ENCODE results near the gene LTV1. TPM values are rescaled to one million over a fixed set of nuclear protein-coding genes. Genes with fewer than 3 reads are reported as not detected.

Gene LTV1
- total and polyA plus RNA-seq, 2 experiments from 2014 or later, result 22.7 to 29.1 TPM

GRCh38 chr6:143885116-143885515 lies 42.0 kb downstream of the LTV1 start:
- H2AFZ ChIP-seq, result no peak overlapping the region
- no peaks in the 10 kb centered on the region for H3K4me1 ChIP-seq (ENCODE audit: insufficient read depth)
- no peaks in the 10 kb centered on the region for H3K36me3 ChIP-seq (replicated peaks; ENCODE audit: insufficient read depth, low read depth)
- H3K4me3 ChIP-seq, result no peak overlapping the region
- H3K27ac ChIP-seq, result no peak overlapping the region
- no peaks in the 10 kb centered on the region for H3K27me3 ChIP-seq
- TF ChIP-seq EZH2phosphoT487 (IDR thresholded peaks at IDR 0.05; ENCODE audit: low read depth, severe bottlenecking, unreplicated experiment) (no peak), EZH2 (IDR thresholded peaks at IDR 0.05; ENCODE audit: borderline replicate concordance) (no peak), CTCF (IDR thresholded peaks at IDR 0.05; ENCODE audit: poor library complexity) (no peak)
- H3K9me3 ChIP-seq (ENCODE audit: low read depth), result no peaks in the 10 kb centered on the region
- no peak for DNase-seq (ENCODE audit: low spot score)
- no peaks in the 10 kb centered on the region for H3K9me2 ChIP-seq (replicated peaks; ENCODE audit: insufficient read depth)
- WGBS (ENCODE audit: low lambda C conversion rate, missing lambda C conversion rate), result 90% methylated on average over 1 of the region's 1 CpG
- H3K4me2 ChIP-seq, result no peak overlapping the region
- no peaks in the 10 kb centered on the region for H3K79me2 ChIP-seq
- H4K20me1 ChIP-seq (ENCODE audit: insufficient read depth, poor library complexity, severe bottlenecking), result no peaks in the 10 kb centered on the region

GRCh38 chr6:143894655-143895054 lies 51.5 kb downstream of the LTV1 start:
- H3K4me3 ChIP-seq, result no peak overlapping the region
- TF ChIP-seq EZH2 (IDR thresholded peaks at IDR 0.05; ENCODE audit: borderline replicate concordance) (no peak), EZH2phosphoT487 (IDR thresholded peaks at IDR 0.05; ENCODE audit: low read depth, severe bottlenecking, unreplicated experiment) (no peak), CTCF (IDR thresholded peaks at IDR 0.05; ENCODE audit: poor library complexity) (no peak)
- no peaks in the 10 kb centered on the region for H3K36me3 ChIP-seq (replicated peaks; ENCODE audit: insufficient read depth, low read depth)
- H3K4me2 ChIP-seq, result no peak overlapping the region
- no peaks in the 10 kb centered on the region for H4K20me1 ChIP-seq (ENCODE audit: insufficient read depth, poor library complexity, severe bottlenecking)
- H3K9me3 ChIP-seq (ENCODE audit: low read depth), result no peaks in the 10 kb centered on the region
- no peaks in the 10 kb centered on the region for H3K79me2 ChIP-seq
- no peaks in the 10 kb centered on the region for H3K27me3 ChIP-seq
- WGBS (ENCODE audit: low lambda C conversion rate, missing lambda C conversion rate), result 100% methylated on average over 1 of the region's 1 CpG
- no peaks in the 10 kb centered on the region for H3K4me1 ChIP-seq (ENCODE audit: insufficient read depth)
- H3K27ac ChIP-seq, result no peak overlapping the region
- no peak overlapping the region for H2AFZ ChIP-seq
- DNase-seq (ENCODE audit: low spot score), result no peak
- no peaks in the 10 kb centered on the region for H3K9me2 ChIP-seq (replicated peaks; ENCODE audit: insufficient read depth)

GRCh38 chr6:143896126-143896860 lies 53.2 kb downstream of the LTV1 start:
- H4K20me1 ChIP-seq (ENCODE audit: insufficient read depth, poor library complexity, severe bottlenecking), result no peaks in the 10 kb centered on the region
- no peak for TF ChIP-seq EZH2 (IDR thresholded peaks at IDR 0.05; ENCODE audit: borderline replicate concordance)
- TF ChIP-seq EZH2phosphoT487 (IDR thresholded peaks at IDR 0.05; ENCODE audit: low read depth, severe bottlenecking, unreplicated experiment), result no peak
- no peak for TF ChIP-seq CTCF (IDR thresholded peaks at IDR 0.05; ENCODE audit: poor library complexity)
- 81% methylated on average over 3 of the region's 3 CpGs for WGBS (ENCODE audit: low lambda C conversion rate, missing lambda C conversion rate)
- H3K27me3 ChIP-seq, result no peaks in the 10 kb centered on the region
- H3K9me2 ChIP-seq (replicated peaks; ENCODE audit: insufficient read depth), result no peaks in the 10 kb centered on the region
- no peaks in the 10 kb centered on the region for H3K4me1 ChIP-seq (ENCODE audit: insufficient read depth)
- peak; percentile 25 for DNase-seq (ENCODE audit: low spot score)
- H2AFZ ChIP-seq, result no peak overlapping the region
- H3K36me3 ChIP-seq (replicated peaks; ENCODE audit: insufficient read depth, low read depth), result no peaks in the 10 kb centered on the region
- H3K4me3 ChIP-seq, result no peak overlapping the region
- no peaks in the 10 kb centered on the region for H3K9me3 ChIP-seq (ENCODE audit: low read depth)
- H3K4me2 ChIP-seq, result no peak overlapping the region
- no peaks in the 10 kb centered on the region for H3K79me2 ChIP-seq
- H3K27ac ChIP-seq, result peak overlapping the region; percentile 40
